NOMO-1 (cell line): ENCODE results near the gene CAMSAP2.
A peak's percentile ranks its signal among the peaks of the same experiment; 100 is the strongest.

ENCODE experiments used
- DNase-seq, 2 experiments: peaks; one replicate each; lab custom pipeline; 2025; ENCODE audit not compliant: unreplicated experiment in 2 of 2; lab: John Stamatoyannopoulos, UW

CAMSAP2 gene

DNA sequence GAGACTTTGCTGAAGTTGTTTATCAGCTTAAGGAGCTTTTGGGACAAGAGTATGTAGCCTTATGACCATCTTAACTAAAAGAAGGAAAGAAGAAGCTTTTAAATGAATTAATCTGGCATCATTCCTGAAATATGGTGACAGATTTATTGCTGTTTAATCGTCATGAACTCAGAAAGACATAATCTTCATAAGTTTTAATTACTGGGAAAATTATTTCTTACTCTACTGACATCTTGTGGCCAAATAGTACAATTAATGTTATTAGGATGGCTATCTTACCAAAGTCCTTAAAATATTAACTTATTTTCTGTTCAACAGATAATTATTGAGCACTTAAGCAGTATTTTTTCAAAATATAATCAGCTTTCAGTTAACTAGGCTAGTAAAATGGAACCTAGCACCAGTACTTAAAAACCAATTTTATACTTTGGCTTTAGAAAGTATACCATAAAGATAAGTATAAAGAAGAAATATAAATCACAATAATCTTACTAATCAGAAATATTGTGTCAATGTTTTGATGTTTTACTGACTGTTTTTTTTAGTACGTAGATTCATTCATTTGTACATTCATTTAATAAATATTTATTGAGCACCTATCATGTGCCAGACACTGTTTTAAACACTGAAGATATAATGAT lies 99.4 kb downstream of the CAMSAP2 start:
- DNase-seq = peak in 1 of 2 experiments; percentile 30

DNA sequence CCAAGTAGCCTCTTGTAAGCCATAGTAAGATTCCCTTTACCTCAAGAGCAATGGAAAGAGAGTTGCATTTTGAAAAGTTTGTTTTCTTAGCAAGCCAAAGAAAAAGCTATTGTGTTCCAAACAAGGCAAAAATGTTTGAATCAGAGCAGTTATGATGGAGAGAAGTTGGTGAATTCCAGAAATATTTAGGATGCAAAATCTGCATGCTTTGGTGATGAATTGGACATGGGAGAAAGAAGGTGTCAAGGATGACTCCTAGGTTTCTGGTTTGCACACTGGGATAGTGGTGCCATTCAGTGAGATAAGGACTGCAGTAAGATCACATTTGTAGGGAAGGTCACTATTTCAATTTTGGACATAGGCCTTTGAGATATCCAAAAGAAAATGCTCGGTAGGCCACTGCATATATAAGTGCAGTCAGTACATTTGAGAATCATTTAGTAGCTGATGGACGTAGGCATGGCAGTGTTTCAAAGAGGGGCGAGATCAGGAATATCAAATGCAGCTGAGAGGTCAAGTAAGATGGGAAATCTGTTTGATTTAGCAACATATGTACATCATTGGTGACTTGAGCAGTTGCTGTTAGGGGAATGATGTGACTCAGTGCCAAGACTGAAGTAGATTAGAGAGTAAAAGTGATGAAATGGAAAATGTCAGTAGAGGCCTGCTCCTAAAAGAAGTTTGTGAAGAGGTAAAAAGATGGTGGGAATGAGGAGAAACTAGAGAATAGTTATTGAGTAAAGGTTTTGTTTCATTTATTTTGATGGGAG lies 100.2 kb downstream of the CAMSAP2 start:
- DNase-seq = no peak

DNA sequence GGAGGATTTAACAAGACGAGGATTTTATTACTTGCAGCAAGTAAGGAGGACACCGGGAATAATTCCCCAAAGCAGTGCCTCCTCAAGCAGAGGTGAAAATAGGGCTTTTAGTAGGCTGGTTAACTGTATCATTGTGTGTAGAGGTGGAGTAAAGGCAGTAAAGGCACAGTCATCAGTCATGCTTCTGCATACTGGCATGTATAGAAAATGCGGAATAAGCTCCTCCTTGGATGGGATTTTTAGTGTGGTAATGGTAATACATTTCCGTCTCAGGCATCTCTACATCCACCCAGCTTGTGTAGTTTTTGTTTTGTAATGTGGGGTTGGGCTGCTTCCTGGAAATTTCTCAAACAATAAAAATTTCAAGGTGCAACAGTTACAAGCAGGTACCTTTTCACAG lies 106.7 kb downstream of the CAMSAP2 start:
- no peak for DNase-seq

DNA sequence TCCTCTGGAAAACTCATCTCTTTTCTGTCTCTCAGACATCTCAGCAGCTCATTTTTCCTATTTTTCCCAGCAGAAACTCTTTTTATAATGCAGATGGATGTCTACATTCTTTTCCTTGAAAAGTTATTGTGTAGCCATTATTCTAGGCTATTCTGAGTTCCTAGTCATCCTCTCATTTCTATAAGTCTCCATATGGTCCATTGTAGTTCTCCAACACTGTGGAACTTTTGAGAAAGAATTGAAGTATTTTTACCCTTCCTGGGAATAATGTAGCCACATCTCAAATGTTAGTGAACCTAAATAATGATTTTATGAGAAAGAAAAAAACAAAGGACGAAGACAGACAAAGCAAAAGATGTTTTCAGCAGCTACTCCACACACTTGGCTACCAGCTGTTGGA lies 107.7 kb downstream of the CAMSAP2 start:
- DNase-seq = no peak

DNA sequence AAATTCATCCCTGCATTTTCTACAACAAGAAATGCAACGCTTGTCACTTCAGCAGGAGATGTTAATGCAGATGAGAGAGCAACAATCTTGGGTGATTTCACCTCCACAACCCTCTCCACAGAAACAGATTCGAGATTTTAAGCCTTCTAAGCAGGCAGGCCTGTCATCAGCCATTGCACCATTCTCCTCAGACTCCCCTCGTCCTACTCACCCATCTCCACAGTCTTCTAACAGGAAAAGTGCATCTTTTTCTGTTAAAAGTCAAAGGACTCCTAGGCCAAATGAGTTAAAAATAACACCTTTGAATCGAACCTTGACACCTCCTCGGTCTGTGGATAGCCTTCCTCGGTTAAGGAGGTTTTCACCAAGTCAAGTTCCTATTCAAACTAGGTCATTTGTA lies 110.7 kb downstream of the CAMSAP2 start:
- no peak for DNase-seq

DNA sequence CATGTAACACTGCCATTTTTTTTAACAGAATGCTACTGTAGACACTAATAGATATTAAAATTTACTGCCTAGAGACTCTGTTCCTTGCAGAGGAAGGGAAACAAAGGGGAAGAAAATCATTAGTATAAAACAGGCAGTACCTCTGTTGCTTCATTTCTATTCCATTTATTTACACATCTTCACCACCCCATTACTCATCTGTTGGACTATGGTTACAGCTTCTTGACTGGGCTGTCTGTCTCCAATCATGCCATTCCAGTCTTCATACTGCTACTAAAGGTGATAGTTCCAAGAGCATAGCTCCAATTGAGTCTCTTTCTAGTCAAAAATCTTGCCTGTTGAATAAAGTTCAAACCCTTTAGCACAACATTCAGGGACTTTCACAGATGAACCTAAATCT lies 111.9 kb downstream of the CAMSAP2 start:
- DNase-seq = peak; percentile 32 to 71

DNA sequence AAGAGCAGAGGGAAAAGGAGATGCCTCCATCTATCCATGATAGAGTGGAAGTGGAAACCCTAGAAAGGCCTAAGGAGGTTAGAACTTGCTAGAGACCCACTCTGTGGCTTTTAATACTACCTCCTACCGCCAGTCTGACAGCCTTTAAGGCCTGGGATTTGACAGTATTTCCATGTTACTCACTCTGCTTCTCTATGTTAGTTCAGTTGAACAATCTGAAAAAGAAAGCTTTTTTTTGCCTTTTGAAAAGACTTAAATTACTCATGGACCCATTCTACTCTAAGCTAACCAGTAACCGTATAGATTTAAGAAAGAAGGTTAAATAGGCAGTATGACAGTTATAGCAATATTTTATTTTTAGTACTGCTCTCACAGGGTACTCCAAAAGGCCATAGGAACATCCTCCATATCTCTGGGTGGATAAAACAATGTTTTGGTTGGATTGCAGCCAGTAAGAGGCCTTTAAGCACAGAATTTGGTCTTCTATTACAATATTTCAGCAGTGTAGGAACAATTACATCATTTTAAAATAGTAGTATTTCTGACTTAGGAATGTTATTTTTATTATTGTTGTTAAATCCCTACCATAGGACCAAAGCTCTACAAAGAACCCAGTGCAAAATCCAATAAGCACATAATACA lies 118.1 kb downstream of the CAMSAP2 start:
- no peak for DNase-seq

DNA sequence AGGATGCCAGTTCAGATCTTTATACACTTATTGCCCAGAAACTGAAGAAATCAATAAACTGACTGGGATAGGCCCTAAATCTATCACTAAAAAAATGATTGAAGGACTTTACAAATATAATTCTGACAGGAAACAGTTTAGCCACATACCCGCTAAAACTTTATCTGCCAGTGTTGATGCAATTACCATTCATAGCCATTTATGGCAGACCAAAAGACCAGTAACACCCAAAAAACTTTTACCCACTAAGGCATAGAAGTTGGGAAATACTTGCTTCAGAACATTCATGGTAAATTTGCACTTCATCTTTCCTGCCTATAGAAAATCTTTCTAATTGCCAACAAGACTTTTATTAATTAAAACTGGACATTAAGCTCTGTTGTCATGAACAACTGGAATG lies 119.1 kb downstream of the CAMSAP2 start:
- peak; percentile 61 to 76 for DNase-seq

DNA sequence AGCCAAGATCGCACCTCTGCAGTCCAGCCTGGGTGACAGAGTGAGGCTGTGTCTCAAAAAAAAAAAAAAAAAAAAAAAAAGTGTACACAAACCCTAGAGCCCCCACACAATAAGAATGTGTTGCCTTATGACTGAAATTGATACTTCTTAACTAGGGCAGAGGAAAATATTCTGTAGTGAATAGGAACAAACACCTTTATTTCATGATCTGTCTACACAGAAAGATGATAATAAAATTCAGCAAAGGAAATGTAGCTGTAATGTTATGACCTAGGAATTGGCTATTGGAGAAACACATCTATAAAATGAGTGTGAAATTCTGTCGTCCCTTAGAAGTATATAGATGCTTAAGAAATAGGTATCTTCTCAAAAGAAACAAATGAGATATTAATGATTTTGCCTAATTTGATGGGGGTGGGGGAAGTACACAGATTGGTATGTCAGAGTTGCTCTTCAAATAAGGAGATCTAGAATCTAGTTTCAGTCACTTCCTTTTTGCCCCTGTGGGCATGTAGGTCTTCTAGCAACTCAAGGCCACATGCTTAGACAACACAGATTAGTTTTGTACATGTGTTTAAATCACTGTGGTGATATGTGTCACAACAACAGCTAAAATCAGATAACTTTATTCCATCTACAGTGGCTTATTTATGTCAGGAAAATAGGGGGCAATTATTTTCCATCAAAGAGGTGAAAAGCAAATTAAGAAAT lies 123.4 kb downstream of the CAMSAP2 start:
- DNase-seq = peak in 1 of 2 experiments; percentile 59

DNA sequence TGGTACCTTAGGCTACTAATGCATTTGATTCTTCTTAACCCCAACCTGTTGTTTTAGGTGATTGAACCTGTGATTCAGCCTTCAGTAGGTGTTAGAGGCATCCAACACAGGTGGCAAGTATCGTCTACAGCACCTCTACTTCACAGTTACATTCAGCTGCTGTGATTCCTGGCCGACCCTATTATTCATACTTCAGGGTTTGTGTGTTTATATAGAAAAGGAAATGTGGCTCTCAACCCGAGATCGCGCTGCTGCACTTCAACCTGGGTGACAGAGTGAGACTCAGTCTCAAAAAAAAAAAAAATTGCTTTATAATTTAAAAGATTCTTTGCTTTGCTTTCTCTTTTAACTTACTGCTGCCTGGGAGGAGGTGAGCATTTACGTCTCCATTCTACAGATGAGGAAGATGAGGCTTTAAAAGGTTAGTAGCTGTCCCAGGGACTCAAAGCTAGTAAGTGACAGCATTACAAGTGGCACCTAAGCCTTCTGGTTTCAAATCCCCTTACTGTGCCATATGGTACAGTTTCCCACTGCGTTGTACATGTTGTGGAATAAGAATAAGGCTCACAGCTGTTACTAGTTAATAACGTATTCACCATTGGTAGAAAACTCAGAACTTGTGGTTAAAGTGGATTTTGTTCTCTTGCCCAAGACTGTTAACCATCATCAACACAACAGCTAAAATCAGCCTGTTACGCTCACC lies 124.2 kb downstream of the CAMSAP2 start:
- DNase-seq = no peak

DNA sequence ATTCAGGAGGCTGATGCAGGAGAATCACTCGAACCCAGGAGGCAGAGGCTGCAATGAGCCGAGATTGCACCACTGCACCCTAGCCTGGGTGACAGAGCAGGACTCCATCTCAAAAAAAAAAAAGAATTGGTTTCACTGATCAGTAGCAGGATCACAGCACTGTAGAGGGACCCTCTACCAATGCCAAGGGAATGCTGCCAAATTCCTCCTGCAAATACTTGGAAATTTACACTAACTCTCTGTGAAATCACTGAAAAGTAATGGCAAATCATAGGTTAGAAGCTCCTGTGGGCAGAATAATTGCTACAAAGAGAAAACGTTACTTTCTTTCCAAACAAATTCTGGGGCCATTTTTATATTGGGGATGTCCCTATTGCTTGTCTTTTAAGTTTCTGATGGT lies 127.4 kb downstream of the CAMSAP2 start:
- no peak for DNase-seq

DNA sequence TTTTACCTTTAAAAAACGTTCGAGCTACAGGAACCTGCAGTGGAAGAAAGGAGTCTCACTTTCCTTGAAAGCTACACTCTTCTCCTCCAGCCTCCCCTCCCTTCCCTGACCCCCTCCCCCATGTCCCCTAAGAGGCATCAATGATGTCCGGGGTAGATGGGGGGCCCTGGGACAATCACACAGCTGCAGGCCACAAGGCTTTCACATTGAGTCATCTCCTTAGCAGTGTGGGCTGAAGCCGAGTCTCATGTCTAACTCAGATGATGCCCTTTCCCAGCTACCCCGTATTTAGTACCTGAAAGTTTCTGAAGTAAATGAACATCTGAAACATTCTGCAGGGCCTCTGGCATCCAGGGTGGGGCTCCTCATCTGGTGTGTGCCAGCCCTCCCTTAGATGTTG lies 127.8 kb downstream of the CAMSAP2 start:
- DNase-seq = no peak

DNA sequence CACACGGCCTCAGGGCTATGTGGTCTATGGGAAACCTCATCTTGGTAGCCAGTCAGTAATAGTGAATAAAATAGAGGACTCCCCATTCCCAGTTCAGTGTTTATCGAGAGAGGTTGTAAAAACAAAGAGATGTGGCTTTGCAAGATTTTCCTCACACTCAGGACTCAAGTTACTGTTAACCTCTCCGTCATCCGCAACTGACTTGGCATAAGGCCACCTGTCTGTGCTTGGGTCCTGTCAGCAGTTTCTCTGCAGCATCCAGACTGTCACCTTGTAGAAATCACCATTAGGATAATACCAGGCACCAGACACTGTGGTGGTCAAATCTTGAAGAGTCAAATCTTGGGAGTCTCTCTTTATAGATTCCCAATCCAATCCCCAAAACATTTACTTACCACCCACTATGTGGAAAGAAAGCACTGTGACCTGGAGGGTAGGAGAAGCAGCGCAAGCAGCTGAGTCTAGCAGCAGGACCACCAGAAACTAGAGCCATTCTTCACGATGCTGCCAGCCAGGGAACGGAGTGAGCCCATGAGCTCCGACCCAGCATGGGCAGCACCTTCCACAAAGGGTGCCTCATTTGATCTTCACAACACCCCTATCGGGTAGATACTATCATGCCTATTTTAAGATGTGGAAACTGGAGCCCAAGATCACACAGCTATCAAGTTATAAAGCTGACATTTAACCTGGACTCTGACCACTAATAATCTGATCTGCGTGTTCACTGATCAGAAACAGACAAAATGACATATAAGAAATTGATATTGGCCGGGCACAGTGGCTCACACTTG lies 128.5 kb downstream of the CAMSAP2 start:
- DNase-seq = no peak

DNA sequence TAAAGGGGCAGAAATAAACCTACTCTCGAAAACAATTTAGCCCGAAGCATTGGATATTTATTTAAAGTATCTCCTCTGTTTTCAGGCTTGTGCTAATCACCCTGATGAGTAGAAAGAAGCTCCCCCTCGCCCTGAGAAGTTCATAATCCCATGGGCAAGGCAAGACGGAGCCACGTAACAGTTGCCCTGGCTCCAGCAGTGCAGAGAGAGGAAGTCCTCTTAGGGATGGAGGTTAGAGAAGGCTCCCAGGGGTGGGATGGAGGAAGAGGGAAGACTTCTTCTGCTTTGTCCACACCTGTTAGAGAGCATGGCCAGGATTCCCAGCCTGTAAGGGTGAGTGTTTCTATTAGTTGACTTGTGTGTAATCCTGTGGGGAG lies 130.7 kb downstream of the CAMSAP2 start:
- DNase-seq = no peak

DNA sequence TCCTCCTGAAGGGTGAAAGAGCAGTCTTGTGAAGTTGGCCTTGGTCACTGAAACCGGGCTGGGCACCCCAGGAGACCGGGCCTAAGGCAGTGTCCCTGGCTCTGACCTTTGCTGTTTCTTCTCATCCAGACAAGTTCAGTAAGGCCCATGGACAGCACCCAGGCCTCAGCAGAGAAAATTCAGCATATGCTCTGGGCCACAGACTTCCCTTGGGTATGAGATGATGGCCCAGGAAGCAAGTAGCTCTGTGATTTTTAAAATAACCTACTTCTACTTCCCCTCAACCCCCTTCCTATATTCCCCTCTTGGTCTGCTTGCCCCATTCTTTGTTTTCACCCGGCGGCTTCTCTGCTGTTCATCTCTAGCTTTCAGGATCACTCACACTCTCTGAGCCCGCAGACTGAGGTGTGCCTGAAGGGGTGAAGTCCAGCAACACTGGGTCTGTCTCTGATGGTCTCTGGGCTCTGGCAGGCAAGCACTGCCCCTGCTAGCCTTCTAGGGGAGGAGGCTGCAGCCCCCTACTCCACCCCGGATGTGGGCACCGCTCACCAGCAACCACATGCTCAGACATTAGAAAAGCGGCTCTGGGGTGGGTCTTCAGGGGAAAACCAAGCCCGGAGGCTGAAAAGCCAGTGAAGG lies 131.2 kb downstream of the CAMSAP2 start:
- no peak for DNase-seq

DNA sequence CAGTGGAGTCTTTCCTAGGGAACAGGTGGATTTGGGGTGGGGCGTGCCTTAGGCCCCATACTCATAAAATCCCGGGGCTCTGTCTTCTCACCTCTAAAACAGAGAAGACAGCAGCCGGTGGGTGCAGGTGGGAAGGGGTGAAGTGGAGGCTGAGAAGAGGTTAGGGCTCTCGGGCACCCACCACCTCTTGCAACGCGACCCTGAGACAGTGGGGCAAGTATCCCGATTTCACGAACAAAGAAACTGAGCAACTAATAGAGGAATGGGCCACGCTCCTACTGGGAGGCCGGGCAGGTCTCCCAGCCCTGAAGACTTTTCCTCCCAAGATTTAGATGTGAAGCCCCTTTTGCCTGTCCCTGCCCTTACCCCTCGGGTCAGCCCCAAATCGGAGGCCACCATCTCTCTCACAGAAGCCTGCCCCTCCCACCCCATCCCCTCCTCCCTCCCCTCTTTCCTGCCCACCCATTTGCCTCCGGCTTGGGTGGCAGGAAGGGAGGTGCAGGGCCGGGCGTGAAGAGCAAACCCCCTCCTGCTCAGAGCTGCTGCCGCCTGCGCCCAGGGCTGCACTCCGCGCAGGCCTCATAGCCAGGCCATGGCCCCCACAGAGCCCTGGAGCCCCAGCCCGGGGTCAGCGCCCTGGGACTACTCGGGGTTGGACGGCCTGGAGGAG lies 133.9 kb downstream of the CAMSAP2 start, which contains the start of gene GPR25:
Gene GPR25, plus strand, starts transcription at position 536 of the 670 bp plus-strand sequence. Its CDS starts 57 bp downstream, at position 593.
- DNase-seq = no peak

DNA sequence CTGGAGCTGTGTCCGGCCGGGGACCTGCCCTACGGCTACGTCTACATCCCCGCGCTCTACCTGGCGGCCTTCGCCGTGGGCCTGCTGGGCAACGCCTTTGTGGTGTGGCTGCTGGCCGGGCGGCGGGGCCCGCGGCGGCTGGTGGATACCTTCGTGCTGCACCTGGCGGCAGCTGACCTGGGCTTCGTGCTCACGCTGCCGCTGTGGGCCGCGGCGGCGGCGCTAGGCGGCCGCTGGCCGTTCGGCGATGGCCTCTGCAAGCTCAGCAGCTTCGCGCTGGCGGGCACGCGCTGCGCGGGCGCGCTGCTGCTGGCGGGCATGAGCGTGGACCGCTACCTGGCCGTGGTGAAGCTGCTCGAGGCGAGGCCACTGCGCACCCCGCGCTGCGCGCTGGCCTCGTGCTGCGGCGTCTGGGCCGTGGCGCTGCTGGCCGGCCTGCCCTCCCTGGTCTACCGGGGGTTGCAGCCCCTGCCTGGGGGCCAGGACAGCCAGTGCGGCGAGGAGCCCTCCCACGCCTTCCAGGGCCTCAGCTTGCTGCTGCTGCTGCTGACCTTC lies 134.5 kb downstream of the CAMSAP2 start:
- no peak for DNase-seq

DNA sequence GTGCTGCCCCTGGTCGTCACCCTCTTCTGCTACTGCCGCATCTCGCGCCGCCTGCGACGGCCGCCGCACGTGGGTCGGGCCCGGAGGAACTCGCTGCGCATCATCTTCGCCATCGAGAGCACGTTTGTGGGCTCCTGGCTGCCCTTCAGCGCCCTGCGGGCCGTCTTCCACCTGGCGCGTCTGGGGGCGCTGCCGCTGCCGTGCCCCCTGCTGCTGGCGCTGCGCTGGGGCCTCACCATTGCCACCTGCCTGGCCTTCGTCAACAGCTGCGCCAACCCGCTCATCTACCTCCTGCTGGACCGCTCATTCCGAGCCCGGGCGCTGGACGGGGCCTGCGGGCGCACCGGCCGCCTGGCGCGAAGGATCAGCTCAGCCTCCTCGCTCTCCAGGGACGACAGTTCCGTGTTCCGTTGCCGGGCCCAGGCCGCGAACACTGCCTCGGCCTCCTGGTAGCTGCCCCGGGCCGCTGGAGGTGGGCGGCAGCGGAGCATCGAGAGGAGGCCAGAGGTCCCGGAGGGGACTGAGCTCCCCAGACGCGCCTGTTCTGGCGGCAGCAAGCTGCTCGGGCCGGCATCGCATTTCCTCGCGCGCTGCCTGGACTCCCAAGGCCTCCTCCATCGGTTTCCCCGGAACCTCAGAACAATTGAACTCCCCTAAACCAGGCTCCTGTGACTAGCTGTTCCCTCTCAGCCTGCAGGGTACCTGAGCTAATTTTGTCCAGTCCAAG lies 135.1 kb downstream of the CAMSAP2 start:
- no peak for DNase-seq
